HG02678 (cell line): ENCODE measurements around the gene WASL.
A peak's percentile ranks its signal among the peaks of the same experiment; 100 is the strongest.

Source experiments
- ATAC-seq: cut with Tn5 transposase; IDR thresholded peaks from one replicate; pipeline ENCODE4 v1.9.1; 2021; ENCODE audit warnings: mild to moderate bottlenecking, moderate library complexity; ENCODE audit not compliant: unreplicated experiment

WASL gene

GRCh38 chr7:123770378-123770777 is 21.6 kb upstream of the WASL start:
- ATAC-seq = peak; percentile 73

GRCh38 chr7:123769371-123769770 is 20.6 kb upstream of the WASL start:
- ATAC-seq = no peak

- no peak for ATAC-seq
Measured at GRCh38 chr7:123768493-123768892, 19.7 kb upstream of the WASL start.

- no peak for ATAC-seq
Measured at GRCh38 chr7:123763191-123763661, 14.4 kb upstream of the WASL start.

GRCh38 chr7:123761729-123762128 is 12.9 kb upstream of the WASL start:
- ATAC-seq = no peak

- no peak for ATAC-seq
Measured at GRCh38 chr7:123757095-123757494, 8.3 kb upstream of the WASL start.

GRCh38 chr7:123755338-123755737 is 6.5 kb upstream of the WASL start:
- ATAC-seq = no peak

- no peak for ATAC-seq
Measured at GRCh38 chr7:123754271-123754871, 5.6 kb upstream of the WASL start.

GRCh38 chr7:123752534-123752933 is 3.7 kb upstream of the WASL start:
- no peak for ATAC-seq

- ATAC-seq = no peak
Measured at GRCh38 chr7:123751821-123752220, 3.0 kb upstream of the WASL start.

- ATAC-seq = no peak
Measured at GRCh38 chr7:123750389-123751230, 1.8 kb upstream of the WASL start.

GRCh38 chr7:123749537-123749857 is 694 bp upstream of the WASL start:
- peak; percentile 21 for ATAC-seq

- ATAC-seq = peak; percentile 23
Measured at GRCh38 chr7:123748171-123748733, 551 bp downstream of the WASL start.

- ATAC-seq = no peak
Measured at GRCh38 chr7:123747620-123748141, 1.1 kb downstream of the WASL start.

- ATAC-seq = no peak
Measured at GRCh38 chr7:123746931-123747488, 1.8 kb downstream of the WASL start.

- no peak for ATAC-seq
Measured at GRCh38 chr7:123746055-123746454, 2.7 kb downstream of the WASL start.

- ATAC-seq = no peak
Measured at GRCh38 chr7:123745437-123745836, 3.4 kb downstream of the WASL start.

GRCh38 chr7:123744416-123744815 is 4.4 kb downstream of the WASL start:
- no peak for ATAC-seq

GRCh38 chr7:123741940-123742339 is 6.9 kb downstream of the WASL start:
- no peak for ATAC-seq

GRCh38 chr7:123738808-123739207 is 10.0 kb downstream of the WASL start:
- no peak for ATAC-seq

GRCh38 chr7:123738356-123738755 is 10.4 kb downstream of the WASL start:
- no peak for ATAC-seq
